ENCODE results near the gene GPR152.

GRCh38 chr11:67433536-67434394, 18.8 kb downstream of the GPR152 start:
- TF ChIP-seq CTCF (IDR thresholded peaks at IDR 0.05; ENCODE audit: extremely low read depth in 1 of 2, insufficient read depth in 1 of 2, low read depth in 1 of 2, low read length in 2 of 2) (no peak), EZH2 (IDR thresholded peaks at IDR 0.05; ENCODE audit: borderline replicate concordance, low read depth, low read length, severe bottlenecking) (no peak), POLR2A (IDR thresholded peaks at IDR 0.05; ENCODE audit: low read depth, low read length) (no peak), MYC (IDR thresholded peaks at IDR 0.05; ENCODE audit: low read depth, low read length) (no peak), POLR2AphosphoS5 (IDR thresholded peaks at IDR 0.05; ENCODE audit: insufficient read depth, low read depth, low read length) (no peak), GATA2 (IDR thresholded peaks at IDR 0.05; ENCODE audit: insufficient read depth, insufficient read length, low read depth, low read length) (no peak), JUN (IDR thresholded peaks at IDR 0.05; ENCODE audit: borderline replicate concordance, insufficient read depth, insufficient read length, low read depth) (no peak), FOS (IDR thresholded peaks at IDR 0.05; ENCODE audit: borderline replicate concordance, insufficient read depth, low read length) (no peak), MAX (IDR thresholded peaks at IDR 0.05; ENCODE audit: insufficient read depth, insufficient read length) (no peak)

Measured in endothelial cell of umbilical vein (primary cell).